Uterus (tissue), 2 donors: ENCODE measurements around the gene TTC22.

Experiments used
- CTCF ChIP-seq, 4 experiments: fragments of 200-600 bp in 2 of 4; fragments of 450-650 bp in 2 of 4; sonication (generic) in 2 of 4; IDR thresholded peaks; one replicate each; pipeline ENCODE4 v1.5.1; 2016 to 2019; ENCODE audit warnings: antibody characterized with exemption in 4 of 4, mild to moderate bottlenecking in 2 of 4, moderate library complexity in 1 of 4
- POLR2A ChIP-seq, 2 donors: fragments of 450-650 bp; IDR thresholded peaks; one replicate each; pipeline ENCODE4 v1.6.1; 2016; ENCODE audit warnings: antibody characterized with exemption in 2 of 2, mild to moderate bottlenecking in 1 of 2, moderate library complexity in 1 of 2

GRCh38 chr1:54814571-54814970, 13.4 kb upstream of the TTC22 start:
- no peak for TF ChIP-seq CTCF (IDR thresholded peaks at IDR 0.05)
- TF ChIP-seq POLR2A (IDR thresholded peaks at IDR 0.05), result no peak
